GM21360 (cell line): ENCODE results near the gene RFPL3.

Experiments used
- ATAC-seq: cut with Tn5 transposase; IDR thresholded peaks from one replicate; pipeline ENCODE4 v1.9.1; 2021; ENCODE audit warnings: mild to moderate bottlenecking, moderate library complexity; ENCODE audit not compliant: unreplicated experiment

Gene RFPL3

GRCh38 chr22:32410459-32410858 is 52.8 kb downstream of the RFPL3 start:
- no peak for ATAC-seq
